NCI-H2029 treated with DMSO at 0.1 percent for 48 hours (cell line): ENCODE results near the gene GNB5.
"Not testable (repeated sequence)": the region's sequence is repeated elsewhere in the genome, so short reads cannot be mapped to it uniquely, and the experiment has no call there.

Experiments used
- DNase-seq: peaks from one replicate; lab custom pipeline; 2025; lab: John Stamatoyannopoulos, UW

The GNB5 gene

GRCh38 chr15:52112203-52112750 is 78.9 kb downstream of the GNB5 start:
- no peak for DNase-seq

- no peak for DNase-seq
These were observed 79.5 kb downstream of the GNB5 start for GRCh38 chr15:52111517-52112202.

GRCh38 chr15:52109559-52110451 is 81.4 kb downstream of the GNB5 start:
- DNase-seq = no peak

GRCh38 chr15:52107238-52107637 is 84.0 kb downstream of the GNB5 start:
- no peak for DNase-seq

GRCh38 chr15:52106641-52107040 is 84.6 kb downstream of the GNB5 start:
- no peak for DNase-seq

- no peak for DNase-seq
These were observed 85.3 kb downstream of the GNB5 start for GRCh38 chr15:52105846-52106245.

GRCh38 chr15:52104532-52105004 is 86.6 kb downstream of the GNB5 start:
- no peak for DNase-seq

GRCh38 chr15:52103217-52104207 is 87.7 kb downstream of the GNB5 start:
- DNase-seq = no peak

- no peak for DNase-seq
These were observed 88.7 kb downstream of the GNB5 start for GRCh38 chr15:52102463-52102862.

GRCh38 chr15:52101542-52102323 is 89.5 kb downstream of the GNB5 start:
- no peak for DNase-seq

GRCh38 chr15:52100807-52101442 is 90.3 kb downstream of the GNB5 start:
- no peak for DNase-seq

GRCh38 chr15:52099651-52100272 is 91.4 kb downstream of the GNB5 start:
- no peak for DNase-seq

- no peak for DNase-seq
These were observed 92.9 kb downstream of the GNB5 start for GRCh38 chr15:52098323-52098722.

- no peak for DNase-seq
These were observed 94.0 kb downstream of the GNB5 start for GRCh38 chr15:52097180-52097579.

- DNase-seq = not testable (repeated sequence)
These were observed 94.7 kb downstream of the GNB5 start for GRCh38 chr15:52096536-52096935.

- no peak for DNase-seq
These were observed 95.5 kb downstream of the GNB5 start for GRCh38 chr15:52095597-52096262.

- DNase-seq = no peak
These were observed 96.2 kb downstream of the GNB5 start for GRCh38 chr15:52094811-52095584.
